ENCODE results near the gene MAP2K3.

GRCh38 chr17:21279198-21279535 lies 5.3 kb upstream of the MAP2K3 start:
- TF ChIP-seq TARDBP (IDR thresholded peaks at IDR 0.05; ENCODE audit: borderline replicate concordance), result no peak
- TF ChIP-seq CTCF (IDR thresholded peaks at IDR 0.05 in 2 of 3, conservative IDR thresholded peaks at IDR 0.05 in 1 of 3; ENCODE audit: control insufficient read depth in 2 of 3, extremely low read depth in 1 of 3, insufficient read depth in 1 of 3, low read depth in 3 of 3, low read length in 3 of 3), result no peak
- no peak for TF ChIP-seq STAT1 (conservative IDR thresholded peaks at IDR 0.05)
- no peak for TF ChIP-seq POLR2AphosphoS5 (IDR thresholded peaks at IDR 0.05; ENCODE audit: low read length)
- TF ChIP-seq ELK1 (IDR thresholded peaks at IDR 0.05; ENCODE audit: low read depth, low read length), result no peak
- no peak for TF ChIP-seq YY1 (IDR thresholded peaks at IDR 0.05; ENCODE audit: low read depth, low read length)
- TF ChIP-seq GATAD2B (conservative IDR thresholded peaks at IDR 0.05; ENCODE audit: low read depth), result no peak
- no peak for TF ChIP-seq FOXK2 (IDR thresholded peaks at IDR 0.05)
- TF ChIP-seq TCF3 (IDR thresholded peaks at IDR 0.05; ENCODE audit: borderline replicate concordance, insufficient read depth, low read depth, low read length), result no peak
- no peak for TF ChIP-seq ZBTB4 (CRISPR knock-in tag; IDR thresholded peaks at IDR 0.05)
- TF ChIP-seq EGR1 (IDR thresholded peaks at IDR 0.05; ENCODE audit: borderline replicate concordance in 1 of 2, low read depth in 2 of 2, low read length in 2 of 2), result no peak
- no peak for TF ChIP-seq RCOR1 (conservative IDR thresholded peaks at IDR 0.05; ENCODE audit: low read depth, low read length)
- TF ChIP-seq HDGF (IDR thresholded peaks at IDR 0.05), result no peak
